Measurements from ENCODE around the gene TRIM13. TPM values are rescaled to one million over a fixed set of nuclear protein-coding genes. Genes with fewer than 3 reads are reported as not detected.
A peak's percentile ranks its signal among the peaks of the same experiment; 100 is the strongest.

Gene TRIM13
- total and polyA plus RNA-seq, 2 of the 13 experiments (the other 11 are each of a cell fraction or from before 2014, with no cell fraction given), result 22.0 to 24.4 TPM

DNA sequence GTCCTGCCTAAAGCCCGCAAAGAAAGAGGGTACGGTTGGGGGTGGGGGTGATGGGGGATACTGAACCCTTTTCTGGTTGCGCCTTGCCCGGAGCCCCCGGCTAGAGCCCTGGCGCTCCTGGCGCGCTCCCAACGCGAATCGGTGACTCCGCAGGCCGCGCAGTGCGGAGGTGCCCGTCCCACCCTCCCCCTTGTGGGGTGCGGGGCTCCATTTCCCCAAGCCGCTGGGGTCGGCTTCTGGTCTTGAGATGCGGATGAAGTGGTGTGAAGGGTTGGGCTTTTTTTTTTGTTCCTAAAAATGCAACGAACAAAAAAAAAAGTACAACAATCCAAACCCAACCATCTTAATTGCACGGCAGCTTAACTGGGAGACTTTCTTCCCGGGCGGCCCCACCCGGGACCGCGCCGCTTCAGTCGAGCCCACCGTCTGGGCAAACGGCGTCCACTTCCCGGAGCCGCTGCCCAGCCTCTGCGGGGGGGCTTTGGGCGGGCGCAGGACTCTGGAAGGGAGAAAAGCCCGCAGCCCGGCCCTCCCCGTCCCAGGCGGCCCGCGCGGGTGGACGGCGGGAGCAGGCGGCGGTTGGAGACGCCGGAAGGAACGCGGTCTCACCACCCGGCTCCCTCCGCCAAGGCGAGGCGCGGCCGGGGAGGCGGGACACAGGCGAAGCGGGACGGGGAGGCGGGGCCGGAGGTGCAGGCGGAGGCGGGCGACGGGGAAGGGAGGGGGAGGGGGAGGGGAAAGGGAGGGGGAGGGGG lies 504 bp upstream of the TRIM13 start (continued):
- TF ChIP-seq, protein P1, sequence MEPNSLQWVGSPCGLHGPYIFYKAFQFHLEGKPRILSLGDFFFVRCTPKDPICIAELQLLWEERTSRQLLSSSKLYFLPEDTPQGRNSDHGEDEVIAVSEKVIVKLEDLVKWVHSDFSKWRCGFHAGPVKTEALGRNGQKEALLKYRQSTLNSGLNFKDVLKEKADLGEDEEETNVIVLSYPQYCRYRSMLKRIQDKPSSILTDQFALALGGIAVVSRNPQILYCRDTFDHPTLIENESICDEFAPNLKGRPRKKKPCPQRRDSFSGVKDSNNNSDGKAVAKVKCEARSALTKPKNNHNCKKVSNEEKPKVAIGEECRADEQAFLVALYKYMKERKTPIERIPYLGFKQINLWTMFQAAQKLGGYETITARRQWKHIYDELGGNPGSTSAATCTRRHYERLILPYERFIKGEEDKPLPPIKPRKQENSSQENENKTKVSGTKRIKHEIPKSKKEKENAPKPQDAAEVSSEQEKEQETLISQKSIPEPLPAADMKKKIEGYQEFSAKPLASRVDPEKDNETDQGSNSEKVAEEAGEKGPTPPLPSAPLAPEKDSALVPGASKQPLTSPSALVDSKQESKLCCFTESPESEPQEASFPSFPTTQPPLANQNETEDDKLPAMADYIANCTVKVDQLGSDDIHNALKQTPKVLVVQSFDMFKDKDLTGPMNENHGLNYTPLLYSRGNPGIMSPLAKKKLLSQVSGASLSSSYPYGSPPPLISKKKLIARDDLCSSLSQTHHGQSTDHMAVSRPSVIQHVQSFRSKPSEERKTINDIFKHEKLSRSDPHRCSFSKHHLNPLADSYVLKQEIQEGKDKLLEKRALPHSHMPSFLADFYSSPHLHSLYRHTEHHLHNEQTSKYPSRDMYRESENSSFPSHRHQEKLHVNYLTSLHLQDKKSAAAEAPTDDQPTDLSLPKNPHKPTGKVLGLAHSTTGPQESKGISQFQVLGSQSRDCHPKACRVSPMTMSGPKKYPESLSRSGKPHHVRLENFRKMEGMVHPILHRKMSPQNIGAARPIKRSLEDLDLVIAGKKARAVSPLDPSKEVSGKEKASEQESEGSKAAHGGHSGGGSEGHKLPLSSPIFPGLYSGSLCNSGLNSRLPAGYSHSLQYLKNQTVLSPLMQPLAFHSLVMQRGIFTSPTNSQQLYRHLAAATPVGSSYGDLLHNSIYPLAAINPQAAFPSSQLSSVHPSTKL (CRISPR knock-in tag; IDR thresholded peaks at IDR 0.05), result peak; percentile 38; the same call in 1 of the 2 replicates
- TF ChIP-seq, protein P2, sequence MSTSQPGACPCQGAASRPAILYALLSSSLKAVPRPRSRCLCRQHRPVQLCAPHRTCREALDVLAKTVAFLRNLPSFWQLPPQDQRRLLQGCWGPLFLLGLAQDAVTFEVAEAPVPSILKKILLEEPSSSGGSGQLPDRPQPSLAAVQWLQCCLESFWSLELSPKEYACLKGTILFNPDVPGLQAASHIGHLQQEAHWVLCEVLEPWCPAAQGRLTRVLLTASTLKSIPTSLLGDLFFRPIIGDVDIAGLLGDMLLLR (CRISPR knock-in tag; IDR thresholded peaks at IDR 0.05), result no peak
- TF ChIP-seq SAP130 (CRISPR knock-in tag; IDR thresholded peaks at IDR 0.05; ENCODE audit: low read depth) (peak; percentile 48), SMAD9 (CRISPR knock-in tag; IDR thresholded peaks at IDR 0.05) (no peak), HMG20A (CRISPR knock-in tag; IDR thresholded peaks at IDR 0.05; ENCODE audit: borderline replicate concordance) (no peak), TBX2 (CRISPR knock-in tag; IDR thresholded peaks at IDR 0.05; ENCODE audit: borderline replicate concordance) (no peak), ZNF549 (CRISPR knock-in tag; IDR thresholded peaks at IDR 0.05) (no peak), SETDB1 (CRISPR knock-in tag; IDR thresholded peaks at IDR 0.05; ENCODE audit: borderline replicate concordance) (no peak), MAFG (CRISPR knock-in tag; IDR thresholded peaks at IDR 0.05) (no peak), POLR2G (IDR thresholded peaks at IDR 0.05; ENCODE audit: low read depth, low read length) (peak; percentile 79), NFE2 (CRISPR knock-in tag; IDR thresholded peaks at IDR 0.05) (no peak), IRF2 (CRISPR knock-in tag; IDR thresholded peaks at IDR 0.05) (no peak), DR1 (CRISPR knock-in tag; IDR thresholded peaks at IDR 0.05) (no peak; the same call in 1 of the 2 replicates), NONO (IDR thresholded peaks at IDR 0.05) (no peak), NONO (CRISPR knock-in tag; conservative IDR thresholded peaks at IDR 0.05) (peak; percentile 47; the same call in 1 of the 2 replicates), ZNF703 (CRISPR knock-in tag; IDR thresholded peaks at IDR 0.05; ENCODE audit: borderline replicate concordance) (no peak), ZNF496 (CRISPR knock-in tag; IDR thresholded peaks at IDR 0.05; ENCODE audit: insufficient replicate concordance) (no peak)
- TF ChIP-seq, protein P3, sequence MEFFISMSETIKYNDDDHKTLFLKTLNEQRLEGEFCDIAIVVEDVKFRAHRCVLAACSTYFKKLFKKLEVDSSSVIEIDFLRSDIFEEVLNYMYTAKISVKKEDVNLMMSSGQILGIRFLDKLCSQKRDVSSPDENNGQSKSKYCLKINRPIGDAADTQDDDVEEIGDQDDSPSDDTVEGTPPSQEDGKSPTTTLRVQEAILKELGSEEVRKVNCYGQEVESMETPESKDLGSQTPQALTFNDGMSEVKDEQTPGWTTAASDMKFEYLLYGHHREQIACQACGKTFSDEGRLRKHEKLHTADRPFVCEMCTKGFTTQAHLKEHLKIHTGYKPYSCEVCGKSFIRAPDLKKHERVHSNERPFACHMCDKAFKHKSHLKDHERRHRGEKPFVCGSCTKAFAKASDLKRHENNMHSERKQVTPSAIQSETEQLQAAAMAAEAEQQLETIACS (CRISPR knock-in tag; IDR thresholded peaks at IDR 0.05), result no peak
- TF ChIP-seq, protein P4, sequence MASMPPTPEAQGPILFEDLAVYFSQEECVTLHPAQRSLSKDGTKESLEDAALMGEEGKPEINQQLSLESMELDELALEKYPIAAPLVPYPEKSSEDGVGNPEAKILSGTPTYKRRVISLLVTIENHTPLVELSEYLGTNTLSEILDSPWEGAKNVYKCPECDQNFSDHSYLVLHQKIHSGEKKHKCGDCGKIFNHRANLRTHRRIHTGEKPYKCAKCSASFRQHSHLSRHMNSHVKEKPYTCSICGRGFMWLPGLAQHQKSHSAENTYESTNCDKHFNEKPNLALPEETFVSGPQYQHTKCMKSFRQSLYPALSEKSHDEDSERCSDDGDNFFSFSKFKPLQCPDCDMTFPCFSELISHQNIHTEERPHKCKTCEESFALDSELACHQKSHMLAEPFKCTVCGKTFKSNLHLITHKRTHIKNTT (CRISPR knock-in tag; IDR thresholded peaks at IDR 0.05), result no peak
- TF ChIP-seq, protein P5, sequence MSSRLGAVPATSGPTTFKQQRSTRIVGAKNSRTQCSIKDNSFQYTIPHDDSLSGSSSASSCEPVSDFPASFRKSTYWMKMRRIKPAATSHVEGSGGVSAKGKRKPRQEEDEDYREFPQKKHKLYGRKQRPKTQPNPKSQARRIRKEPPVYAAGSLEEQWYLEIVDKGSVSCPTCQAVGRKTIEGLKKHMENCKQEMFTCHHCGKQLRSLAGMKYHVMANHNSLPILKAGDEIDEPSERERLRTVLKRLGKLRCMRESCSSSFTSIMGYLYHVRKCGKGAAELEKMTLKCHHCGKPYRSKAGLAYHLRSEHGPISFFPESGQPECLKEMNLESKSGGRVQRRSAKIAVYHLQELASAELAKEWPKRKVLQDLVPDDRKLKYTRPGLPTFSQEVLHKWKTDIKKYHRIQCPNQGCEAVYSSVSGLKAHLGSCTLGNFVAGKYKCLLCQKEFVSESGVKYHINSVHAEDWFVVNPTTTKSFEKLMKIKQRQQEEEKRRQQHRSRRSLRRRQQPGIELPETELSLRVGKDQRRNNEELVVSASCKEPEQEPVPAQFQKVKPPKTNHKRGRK (CRISPR knock-in tag; IDR thresholded peaks at IDR 0.05), result no peak
- TF ChIP-seq, protein P6, sequence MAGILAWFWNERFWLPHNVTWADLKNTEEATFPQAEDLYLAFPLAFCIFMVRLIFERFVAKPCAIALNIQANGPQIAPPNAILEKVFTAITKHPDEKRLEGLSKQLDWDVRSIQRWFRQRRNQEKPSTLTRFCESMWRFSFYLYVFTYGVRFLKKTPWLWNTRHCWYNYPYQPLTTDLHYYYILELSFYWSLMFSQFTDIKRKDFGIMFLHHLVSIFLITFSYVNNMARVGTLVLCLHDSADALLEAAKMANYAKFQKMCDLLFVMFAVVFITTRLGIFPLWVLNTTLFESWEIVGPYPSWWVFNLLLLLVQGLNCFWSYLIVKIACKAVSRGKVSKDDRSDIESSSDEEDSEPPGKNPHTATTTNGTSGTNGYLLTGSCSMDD (CRISPR knock-in tag; IDR thresholded peaks at IDR 0.05), result no peak
